Inferior parietal cortex (tissue), 1 donor: ENCODE measurements around the gene ANKRD63.

Source experiments
- DNase-seq: peaks from one replicate; pipeline ENCODE4 v3.0.0-alpha.2; 2016; ENCODE audit errors: extremely low spot score

The ANKRD63 gene

GRCh38 chr15:40242601-40243000 lies 40.3 kb downstream of the ANKRD63 start:
- DNase-seq, result no peak

- no peak for DNase-seq
These were observed 40.7 kb downstream of the ANKRD63 start for GRCh38 chr15:40242213-40242599.

GRCh38 chr15:40241269-40242212 lies 41.3 kb downstream of the ANKRD63 start:
- DNase-seq, result no peak

- DNase-seq, result no peak
These were observed 42.1 kb downstream of the ANKRD63 start for GRCh38 chr15:40240619-40241221.

- DNase-seq, result no peak
These were observed 42.9 kb downstream of the ANKRD63 start for GRCh38 chr15:40239693-40240618.

GRCh38 chr15:40239404-40239692 lies 43.5 kb downstream of the ANKRD63 start:
- no peak for DNase-seq

GRCh38 chr15:40238532-40239403 lies 44.1 kb downstream of the ANKRD63 start, which contains the start of gene PAK6:
PAK6 (plus strand) TSS chr15:40239063; CDS start chr15:40264786, 25,723 bp downstream.
- no peak for DNase-seq

GRCh38 chr15:40235201-40235885 lies 47.5 kb downstream of the ANKRD63 start:
- no peak for DNase-seq

- DNase-seq, result no peak
These were observed 48.1 kb downstream of the ANKRD63 start for GRCh38 chr15:40234783-40235182.

- no peak for DNase-seq
These were observed 48.9 kb downstream of the ANKRD63 start for GRCh38 chr15:40233727-40234577.

GRCh38 chr15:40232625-40233070 lies 50.2 kb downstream of the ANKRD63 start:
- DNase-seq, result no peak
